T-helper 2 cell (primary cell): ENCODE data around the gene GRK3.

Experiments
- DNase-seq, 5 experiments: peaks; one replicate each; pipeline versions ENCODE4 v3.0.0 to v3.0.0-alpha.2; 2012 to 2022

The GRK3 gene

DNA sequence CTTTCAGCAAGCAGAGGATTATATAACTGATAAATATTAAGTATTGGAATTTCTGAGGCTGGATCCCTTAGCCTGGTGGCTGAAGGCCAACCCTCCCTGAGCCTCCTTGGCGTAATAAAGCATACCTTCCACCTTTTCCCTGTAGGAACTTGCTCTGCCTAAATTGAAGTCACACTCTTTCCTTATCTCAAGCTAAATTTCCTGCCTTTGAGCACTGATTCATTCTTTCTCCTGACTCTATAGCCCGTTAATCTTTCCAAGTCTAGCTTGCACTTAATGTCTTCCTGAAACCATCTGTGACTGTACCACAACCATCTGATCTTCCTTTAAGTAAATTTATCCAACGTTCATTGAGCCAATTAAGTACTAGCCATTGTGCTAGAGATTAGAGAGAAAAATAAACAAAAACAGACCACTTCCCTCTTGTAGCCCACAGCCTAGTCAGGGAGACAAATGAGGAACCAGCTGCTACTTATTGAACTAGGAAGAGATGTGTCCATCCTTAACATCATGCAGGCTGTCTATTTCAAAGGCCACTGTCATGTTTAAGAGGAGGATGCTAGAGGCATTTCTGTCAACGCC, 62.9 kb downstream of the GRK3 start:
- DNase-seq: no peak

DNA sequence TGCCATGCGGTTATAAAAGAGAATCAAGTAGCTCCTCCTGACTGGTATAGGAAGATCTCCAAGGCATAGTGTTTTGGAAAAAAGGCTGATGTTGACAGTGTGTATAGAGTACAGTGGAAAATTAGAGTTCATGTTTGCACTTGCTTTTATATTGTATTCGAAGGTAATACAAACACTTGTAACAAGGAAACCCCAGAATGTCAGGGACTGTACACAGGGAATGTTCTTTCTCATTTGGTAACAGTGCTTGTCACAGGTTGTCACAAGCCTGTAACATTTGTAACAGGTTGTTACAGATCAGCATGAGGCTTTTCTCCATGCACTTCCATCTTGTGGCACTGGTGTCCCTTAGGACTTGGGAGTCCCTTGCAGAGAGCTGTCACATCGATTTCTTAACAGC, 64.0 kb downstream of the GRK3 start:
- DNase-seq: no peak

DNA sequence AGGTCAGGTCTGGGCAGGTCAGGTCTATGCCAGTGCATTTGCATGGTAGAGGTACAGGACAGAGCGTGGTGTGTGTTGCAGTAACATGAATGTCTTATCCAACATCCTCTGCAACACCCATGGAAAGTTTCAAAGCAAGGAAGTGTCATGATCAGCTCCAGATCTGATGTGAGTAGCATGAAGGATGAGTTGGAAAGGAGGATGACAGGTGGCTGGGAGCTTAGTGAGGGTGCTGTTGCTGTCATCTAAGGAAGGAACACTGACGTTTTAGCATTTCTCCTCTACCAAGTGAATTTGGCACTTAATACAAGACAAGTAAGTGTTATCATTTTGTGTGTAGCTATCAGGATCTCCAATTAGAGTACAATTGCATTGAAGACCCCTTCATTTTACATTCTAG, 65.1 kb downstream of the GRK3 start:
- no peak for DNase-seq

DNA sequence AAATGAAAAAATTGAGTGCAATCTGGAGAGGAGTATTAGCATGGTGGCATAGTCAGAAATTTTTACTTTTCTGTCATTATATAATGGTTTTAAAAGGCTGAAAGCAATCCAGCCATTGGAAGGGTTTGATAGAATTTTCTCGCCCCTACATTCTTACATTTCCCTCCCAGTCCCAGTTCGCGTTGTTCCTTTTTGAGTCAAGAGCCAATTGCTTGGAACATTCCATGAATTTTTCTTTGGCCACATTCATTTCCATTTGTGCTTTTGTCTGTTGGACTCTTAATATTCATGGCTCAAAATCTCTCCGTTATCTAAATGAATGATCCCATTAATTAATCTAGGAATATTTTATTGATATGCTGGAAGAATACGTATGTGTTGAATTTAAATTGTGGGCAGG, 66.0 kb downstream of the GRK3 start:
- DNase-seq: no peak

DNA sequence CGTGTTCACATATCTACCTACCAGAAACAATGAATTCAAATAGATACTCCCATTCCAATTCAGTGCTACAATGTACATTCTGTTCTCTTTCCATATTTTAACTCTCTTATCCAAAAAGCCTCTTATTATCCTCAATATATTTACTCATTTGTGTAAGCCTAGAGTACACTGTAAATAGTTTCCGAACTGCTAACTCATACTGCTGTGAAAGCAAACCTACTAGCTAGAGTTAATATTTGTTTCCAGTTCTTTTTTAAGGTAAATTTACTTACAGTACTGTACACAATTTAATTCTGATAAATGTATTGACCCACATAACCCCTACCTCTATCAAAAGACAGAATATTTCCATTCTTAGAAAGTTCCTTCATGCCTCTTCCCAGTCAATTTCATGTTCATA, 71.8 kb downstream of the GRK3 start:
- DNase-seq: no peak

DNA sequence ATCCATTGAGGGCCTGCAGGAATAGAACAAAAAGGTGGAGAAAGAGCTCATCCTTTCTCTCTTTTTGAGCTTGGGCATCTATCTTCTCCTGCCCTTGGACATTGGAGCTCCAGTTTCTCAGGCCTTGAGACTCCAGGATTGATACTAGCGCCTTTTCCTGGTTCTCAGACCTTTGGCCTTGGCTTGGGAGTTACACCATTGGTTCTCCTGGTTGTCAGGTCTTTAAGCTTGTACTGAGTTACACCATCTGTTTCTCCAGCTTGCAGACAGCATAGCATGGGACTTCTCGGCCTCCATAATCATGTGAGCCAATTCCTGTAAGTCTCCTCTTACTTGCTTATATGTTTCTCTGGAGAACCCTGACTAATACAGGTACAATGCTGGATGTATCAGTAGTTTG, 72.6 kb downstream of the GRK3 start:
- DNase-seq: no peak

DNA sequence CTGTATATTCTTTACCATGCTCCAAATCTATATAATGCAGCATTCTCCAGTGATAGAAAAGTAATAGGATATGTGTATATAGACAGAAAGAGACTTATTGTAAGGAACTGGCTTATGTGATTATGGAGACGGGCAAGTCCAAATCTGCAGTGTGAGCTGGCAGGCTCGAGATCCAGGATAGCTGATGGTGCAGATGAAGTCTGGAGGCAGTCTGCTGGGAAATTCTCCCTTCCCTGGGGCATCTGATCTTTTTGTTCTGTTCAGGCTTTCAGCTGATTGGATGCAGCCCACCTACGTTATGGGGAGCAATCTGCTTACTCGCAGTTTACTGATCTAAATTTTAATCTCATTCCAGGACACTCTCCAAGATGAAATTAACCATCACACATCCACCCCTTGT, 73.2 kb downstream of the GRK3 start:
- no peak for DNase-seq

DNA sequence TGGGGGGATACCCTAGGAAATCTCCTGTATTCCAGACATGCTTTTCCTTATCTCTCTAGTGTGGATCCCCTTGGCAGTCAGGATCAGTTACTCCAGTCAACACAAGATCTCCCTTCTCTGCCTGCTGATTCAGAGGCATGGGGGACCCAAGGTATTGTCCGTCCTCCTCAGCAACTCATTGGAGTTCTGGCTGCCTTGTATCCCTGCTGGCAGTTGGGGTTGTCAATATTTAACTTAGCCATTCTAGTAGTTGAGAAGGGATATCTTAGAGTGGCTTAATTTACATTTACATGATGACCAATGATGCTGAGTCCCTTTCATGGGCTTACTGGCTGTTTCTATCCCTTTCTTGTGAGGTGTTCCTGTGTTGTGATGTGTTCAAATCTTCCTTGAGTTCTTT, 74.2 kb downstream of the GRK3 start:
- DNase-seq: no peak

DNA sequence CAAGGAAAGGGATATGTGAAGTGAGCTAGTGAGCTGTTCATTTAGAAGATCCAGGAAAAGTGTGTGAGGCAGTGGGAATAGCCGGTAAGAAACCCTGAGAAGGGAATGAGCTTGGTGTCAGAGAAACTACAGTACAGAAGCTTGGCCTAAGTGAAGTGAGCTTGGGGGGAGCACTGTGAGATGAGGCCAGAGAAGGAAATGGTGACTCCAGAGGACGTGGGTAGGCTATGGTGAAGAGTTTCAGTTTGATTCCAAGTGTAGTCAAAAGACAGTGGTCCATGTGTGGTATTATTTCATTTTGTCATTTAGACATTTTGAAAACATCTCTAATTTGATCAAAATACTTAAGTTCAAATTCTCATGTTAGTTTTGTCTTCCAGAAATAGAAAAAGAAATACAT, 77.2 kb downstream of the GRK3 start:
- DNase-seq: no peak

DNA sequence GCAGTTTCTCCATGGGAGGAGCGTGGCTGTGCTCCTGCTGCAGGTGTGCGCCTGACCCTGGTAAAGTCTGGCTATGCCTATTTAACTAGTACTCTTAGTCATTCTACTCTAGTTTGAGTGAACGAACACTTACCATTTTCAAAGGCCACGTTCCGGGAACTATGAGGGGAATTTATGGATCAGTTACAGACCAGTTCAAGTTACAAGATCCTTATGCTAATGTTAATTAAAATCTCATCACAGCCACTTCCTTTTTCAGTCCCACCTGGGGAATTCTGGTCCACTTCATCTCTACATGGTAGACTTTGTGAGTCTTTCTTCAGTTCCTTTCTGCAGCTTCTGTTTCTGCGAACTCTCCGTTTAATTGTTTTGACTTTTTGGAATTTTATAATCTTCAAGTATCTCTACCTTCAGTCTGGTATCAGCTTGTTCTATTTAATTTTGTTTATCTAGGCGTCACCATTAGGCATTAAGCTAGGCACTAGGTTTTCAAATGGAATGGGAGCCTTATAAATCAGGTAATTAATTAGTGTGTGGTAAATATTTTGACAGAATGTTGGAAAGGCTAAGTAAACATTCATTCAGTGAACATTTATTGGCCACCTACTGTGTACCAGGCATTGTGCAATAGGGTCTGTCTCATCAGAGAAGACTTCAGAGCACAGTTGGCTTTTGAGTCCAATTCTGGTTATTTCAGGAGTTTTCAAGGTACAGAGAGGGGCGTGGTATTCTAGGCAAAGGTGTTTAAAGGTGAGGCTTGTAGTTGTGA, 78.9 kb downstream of the GRK3 start:
- DNase-seq: no peak

DNA sequence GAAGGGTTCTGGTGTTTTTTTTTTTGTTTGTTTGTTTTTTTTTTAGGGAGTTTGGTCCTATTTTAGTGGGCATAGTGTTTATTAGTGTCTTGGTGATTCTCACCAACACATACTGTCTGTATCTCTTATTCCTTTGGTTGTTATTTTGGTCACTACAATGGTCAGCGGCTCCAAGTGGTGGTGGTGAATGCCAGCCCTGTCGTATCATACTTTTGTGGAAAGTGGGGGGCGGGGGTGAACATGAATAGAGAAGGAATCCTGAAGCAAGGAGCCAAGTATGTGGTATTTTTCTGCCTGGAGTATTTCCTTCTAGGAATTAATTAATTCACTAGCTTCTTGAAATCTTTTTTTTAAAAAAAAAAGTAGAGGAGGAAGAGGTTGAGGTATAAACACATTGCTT, 79.6 kb downstream of the GRK3 start:
- no peak for DNase-seq

DNA sequence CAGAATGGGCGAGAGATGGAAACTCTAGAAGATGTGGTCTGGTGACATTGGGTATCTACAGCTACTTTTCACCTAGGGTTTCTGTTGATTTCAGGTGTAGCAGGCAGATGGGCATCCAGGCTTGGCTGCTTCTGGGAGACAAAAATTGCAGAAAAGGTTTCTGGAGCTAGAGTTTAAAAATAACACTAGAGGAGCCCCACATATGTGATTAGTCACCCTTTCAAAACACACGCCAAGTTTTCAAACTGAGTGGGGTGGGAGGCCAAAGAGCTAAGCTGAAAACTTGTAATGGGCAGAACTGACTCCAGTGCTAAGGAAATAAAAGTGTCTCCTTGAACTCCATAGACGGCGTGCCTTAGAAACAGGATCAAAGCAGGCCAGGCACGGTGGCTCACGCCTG, 80.8 kb downstream of the GRK3 start:
- no peak for DNase-seq

DNA sequence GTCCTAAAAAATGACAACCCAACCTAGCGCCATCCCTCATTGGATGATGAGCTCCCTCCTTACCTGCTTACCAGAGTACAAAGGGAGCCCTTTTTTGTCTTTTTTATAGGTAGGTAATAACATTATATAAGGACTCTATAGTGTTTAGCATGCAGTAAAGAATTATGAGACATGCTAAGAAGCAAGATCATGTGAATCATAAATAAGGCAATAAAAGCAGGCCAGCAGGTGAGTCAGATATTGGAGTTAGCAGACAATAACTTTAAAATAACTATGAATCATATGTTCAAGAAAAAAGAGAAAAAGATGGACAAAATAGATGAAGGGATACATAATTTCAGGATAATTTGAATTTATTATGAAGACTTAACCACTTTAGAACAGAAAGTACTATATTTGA, 81.5 kb downstream of the GRK3 start:
- DNase-seq: no peak

DNA sequence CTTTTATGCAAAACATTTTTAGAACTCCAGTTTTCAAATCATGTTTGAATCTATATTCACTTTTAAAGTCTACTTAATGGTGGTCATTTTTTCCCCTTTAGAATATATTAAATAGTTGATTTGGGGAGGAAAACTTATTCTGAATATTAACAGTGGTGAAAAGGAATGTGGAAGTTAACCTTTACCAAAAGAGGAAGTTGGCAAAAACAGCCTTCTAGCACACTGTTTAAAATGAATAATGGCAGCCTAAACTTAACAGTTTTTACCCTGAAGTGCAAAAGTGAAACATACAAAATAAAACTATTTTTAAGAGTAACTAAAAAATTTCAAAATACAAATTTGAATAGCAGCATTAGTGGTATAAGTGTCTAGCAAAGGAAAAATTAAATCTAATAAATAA, 86.4 kb downstream of the GRK3 start:
- DNase-seq: no peak

DNA sequence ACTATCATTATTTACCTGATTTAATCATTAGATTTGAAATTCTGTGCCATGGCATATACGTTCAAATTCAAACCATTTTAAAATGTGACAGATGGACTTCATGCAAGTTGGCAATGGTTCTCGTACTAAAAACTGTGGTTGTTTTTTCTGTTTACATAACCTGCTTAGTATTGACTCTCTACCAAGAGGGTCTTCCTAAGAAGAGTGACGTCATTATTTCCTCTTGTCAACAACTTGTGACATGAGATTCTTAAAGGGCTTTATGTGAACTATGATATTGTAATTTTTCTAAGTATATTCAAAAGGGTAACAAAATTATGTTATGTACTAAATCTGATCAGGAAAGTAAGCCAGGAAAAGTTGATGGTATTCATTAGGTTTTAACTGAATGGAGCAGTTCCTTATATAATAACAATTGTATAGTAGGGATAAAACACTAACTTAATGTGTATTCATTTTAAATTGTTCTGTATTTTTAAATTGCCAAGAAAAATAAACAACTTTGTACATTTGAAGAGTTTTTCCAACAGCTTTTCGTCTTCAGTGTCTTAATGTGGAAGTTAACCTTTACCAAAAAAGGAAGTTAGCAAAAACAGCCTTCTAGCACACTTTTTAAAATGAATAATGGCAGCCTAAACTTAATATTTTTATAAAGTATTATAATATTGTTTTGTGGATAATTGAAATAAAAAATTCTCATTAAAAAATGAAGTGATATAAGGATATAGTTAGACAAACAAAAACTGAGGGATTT, 87.0 kb downstream of the GRK3 start:
- no peak for DNase-seq

DNA sequence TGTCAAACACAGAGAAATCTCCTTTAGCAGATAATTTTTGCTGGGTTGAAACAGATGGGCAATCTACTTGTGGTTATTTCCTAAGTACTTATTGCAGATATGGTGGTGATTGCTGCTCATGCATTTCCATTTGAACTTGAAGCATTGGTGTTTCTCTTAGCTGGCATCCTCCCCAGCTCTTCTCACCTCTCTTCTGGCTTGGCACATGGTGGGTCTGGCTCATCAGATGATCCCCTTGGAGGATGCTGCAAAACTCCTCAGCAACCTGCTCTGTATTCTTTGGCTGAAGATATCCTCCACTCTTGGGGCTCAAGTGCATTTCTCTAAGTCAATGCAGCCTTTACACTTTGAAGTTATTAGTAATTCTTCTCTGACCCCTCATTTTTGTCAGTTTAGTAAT, 90.2 kb downstream of the GRK3 start:
- peak in 1 of 5 experiments; percentile 15 for DNase-seq

DNA sequence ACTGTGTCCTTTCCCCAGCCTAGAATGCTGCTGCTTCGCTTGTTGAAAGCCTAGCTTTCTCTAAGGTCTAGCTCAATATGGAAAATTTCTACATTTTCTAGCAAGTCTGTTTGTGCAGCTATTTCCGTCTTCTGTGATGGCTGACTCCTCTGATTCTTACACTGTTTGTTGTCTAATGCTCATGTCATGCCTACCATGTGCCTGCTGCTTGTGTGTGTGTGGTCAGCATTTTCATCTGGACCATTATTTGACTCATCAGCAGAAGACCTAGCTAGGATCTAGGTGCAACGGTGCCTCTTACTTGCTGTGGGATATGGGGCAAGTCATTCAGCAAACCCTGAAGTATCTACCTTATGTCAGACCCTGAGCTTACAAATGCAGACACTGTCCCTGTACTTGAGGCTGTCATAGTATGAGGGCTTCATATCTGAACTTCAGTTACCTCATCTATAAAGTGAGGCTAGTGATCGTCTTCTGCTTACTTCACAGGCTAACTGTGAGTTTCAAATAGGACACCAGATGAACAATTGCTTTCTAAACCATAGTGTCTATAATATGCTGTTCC, 91.0 kb downstream of the GRK3 start:
- peak in 1 of 5 experiments; percentile 22 for DNase-seq

DNA sequence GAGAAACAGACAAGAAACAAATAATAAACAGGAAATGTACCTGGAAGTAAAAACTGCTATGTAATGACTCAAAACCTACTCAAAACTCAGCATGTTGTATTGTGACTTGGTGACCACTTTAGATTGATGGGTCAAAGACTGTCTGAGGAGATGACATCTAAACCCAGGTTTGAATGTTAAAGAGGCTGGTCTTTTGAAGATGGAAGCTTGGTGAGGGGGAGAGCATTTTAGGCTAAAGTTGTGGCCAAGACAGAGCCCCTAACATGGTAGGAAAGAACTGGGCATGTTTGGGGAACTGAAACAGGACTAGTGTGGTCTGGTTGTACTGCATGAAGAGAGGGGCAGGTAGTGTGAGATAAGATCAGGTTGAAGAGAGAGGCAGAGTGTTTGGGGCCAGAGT, 92.2 kb downstream of the GRK3 start:
- peak in 1 of 5 experiments; percentile 30 for DNase-seq

DNA sequence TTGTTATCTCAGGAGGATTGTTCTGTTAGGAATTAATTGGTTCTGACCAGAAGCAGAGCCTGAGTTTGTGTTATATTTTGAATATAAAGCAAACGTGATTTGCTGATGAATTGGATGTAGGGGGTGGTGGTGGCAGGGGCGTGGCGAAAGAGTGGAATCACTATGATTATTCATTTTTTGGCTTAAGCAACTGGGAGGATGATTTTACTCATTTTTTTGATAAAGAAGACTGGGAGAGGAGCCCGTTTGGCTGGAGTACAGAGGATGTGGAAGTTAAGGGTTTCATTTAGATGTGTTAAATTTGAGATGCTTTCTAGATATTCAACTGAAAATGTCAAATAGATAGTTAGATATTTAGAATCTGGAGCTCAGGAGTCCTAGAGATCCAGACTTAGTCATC, 94.2 kb downstream of the GRK3 start:
- no peak for DNase-seq

DNA sequence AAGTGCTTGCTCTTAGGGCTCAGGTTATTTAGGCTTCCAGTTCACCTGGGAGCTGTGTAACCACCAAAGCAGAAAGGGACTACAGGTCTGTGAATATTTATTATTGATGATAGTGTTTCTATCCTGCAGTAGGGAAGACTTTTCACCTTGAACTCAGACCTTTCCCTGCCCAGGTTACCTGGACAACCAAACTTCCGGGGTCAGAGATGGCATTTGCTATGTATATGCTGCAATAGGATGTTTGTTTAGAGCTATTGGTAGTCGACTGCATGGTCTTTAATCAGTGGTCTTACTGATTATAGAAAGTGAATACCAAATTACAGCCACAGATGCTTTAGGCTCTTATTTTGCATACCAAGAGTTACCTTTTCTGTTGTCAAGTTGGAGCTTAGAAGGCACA, 94.9 kb downstream of the GRK3 start:
- DNase-seq: no peak

DNA sequence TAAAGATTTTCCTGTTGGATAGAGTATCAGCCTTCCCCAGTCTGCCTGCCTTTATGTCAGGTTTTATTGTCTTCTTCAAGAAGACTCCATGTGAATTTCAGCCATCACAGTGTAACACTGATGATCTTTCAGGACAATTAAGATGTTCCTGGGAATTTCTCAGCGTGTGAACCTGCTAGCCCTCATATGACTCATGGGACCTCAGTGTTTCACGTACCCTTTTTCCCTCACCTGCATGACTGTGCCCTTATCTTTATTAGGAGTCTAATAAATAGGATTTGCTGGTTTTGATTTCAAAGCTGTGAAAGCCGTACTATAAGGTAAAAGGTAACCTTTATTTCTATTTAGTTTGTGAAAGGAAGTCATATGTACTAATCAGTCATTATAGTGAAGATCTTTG, 95.9 kb downstream of the GRK3 start:
- no peak for DNase-seq

DNA sequence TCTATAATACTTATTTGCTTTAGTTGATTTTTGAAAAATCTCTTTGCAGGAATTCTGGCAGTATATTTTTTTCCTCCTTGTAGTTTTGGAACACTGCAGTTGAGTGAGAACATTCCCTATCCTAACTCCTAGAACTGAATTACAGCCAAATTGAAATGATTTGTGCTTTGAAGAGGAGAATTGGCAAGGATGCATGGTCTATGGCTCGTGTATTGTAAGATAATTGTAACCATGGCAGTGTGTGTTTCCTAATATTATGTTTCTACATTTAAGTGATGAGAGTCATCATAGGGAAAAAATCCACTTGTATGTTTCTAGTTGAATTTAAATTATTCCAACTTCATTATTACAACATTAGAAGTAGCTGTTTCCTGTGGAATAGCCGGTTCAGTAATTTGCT, 96.6 kb downstream of the GRK3 start:
- no peak for DNase-seq

DNA sequence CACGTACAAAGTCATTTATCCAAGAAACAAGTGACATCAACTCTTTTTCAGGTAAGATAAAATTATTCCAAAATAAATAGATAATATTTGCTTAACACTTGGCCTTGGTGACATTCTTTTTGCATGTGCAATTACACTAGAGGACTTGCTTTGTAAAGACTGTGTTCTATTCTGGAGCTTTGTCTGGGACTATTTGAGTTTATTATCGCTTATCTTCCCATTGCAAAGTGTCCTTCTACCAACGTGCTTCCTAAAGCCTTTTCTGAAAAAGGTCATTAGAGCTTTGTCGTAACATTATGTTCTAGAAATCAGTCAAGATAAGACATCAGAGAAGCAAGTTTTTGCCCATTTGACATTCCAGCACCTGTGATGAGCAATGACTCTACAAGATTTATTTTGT, 99.2 kb downstream of the GRK3 start:
- no peak for DNase-seq

DNA sequence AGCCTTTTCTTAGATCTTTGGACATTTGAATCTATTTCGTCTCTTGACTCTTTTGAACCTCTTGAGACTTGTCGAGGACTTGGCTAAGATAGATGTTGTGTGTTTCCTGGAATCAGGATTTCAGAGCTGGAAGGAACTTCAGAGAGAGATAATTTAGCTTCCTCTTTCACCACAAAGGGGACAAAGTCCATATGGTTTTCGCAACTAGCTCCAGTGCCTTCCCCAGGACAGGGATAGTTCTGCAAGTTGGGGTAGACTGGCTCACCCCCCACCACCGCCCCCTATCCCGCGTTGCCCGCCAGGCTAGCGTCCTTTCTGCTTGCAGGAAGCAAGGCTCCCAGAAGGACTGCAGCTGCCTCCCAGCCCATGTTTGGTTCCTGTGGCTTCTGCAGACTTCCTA, 101.8 kb downstream of the GRK3 start:
- no peak for DNase-seq
